Femur (tissue), 1 donor: Measurements from ENCODE around the gene HCN2.
"Not testable (repeated sequence)": the region's sequence is repeated elsewhere in the genome, so short reads cannot be mapped to it uniquely, and the experiment has no call there.

Experiments used
- DNase-seq: peaks from one replicate; pipeline ENCODE4 v3.0.0-alpha.2; 2017

Gene HCN2

GRCh38 chr19:607301-608154 is 17.8 kb downstream of the HCN2 start:
- no peak for DNase-seq

GRCh38 chr19:608155-609003 is 18.7 kb downstream of the HCN2 start:
- no peak for DNase-seq

GRCh38 chr19:609004-609346 is 19.3 kb downstream of the HCN2 start:
- peak; percentile 60 for DNase-seq

GRCh38 chr19:610071-610800 is 20.6 kb downstream of the HCN2 start:
- DNase-seq: no peak

GRCh38 chr19:610801-611480 is 21.3 kb downstream of the HCN2 start:
- DNase-seq: peak; percentile 61

- DNase-seq: no peak
These were observed 21.8 kb downstream of the HCN2 start for GRCh38 chr19:611481-611868.

- no peak for DNase-seq
These were observed 23.3 kb downstream of the HCN2 start for GRCh38 chr19:612941-613340.

- DNase-seq: no peak
These were observed 24.3 kb downstream of the HCN2 start for GRCh38 chr19:613732-614567.

GRCh38 chr19:615619-616018 is 25.9 kb downstream of the HCN2 start:
- DNase-seq: no peak

- DNase-seq: no peak
These were observed 26.5 kb downstream of the HCN2 start for GRCh38 chr19:616062-616700.

GRCh38 chr19:616747-617526 is 27.3 kb downstream of the HCN2 start:
- DNase-seq: no peak

- DNase-seq: no peak
These were observed 28.0 kb downstream of the HCN2 start for GRCh38 chr19:617551-618246.

- DNase-seq: no peak
These were observed 28.6 kb downstream of the HCN2 start for GRCh38 chr19:618247-618619.

GRCh38 chr19:618674-619285 is 29.1 kb downstream of the HCN2 start:
- no peak for DNase-seq

GRCh38 chr19:619286-620002 is 29.8 kb downstream of the HCN2 start:
- no peak for DNase-seq

- no peak for DNase-seq
These were observed 30.6 kb downstream of the HCN2 start for GRCh38 chr19:620166-620862.

- DNase-seq: not testable (repeated sequence)
These were observed 31.5 kb downstream of the HCN2 start for GRCh38 chr19:621191-621590.

- no peak for DNase-seq
These were observed 32.1 kb downstream of the HCN2 start for GRCh38 chr19:621819-622218.
